ENCODE data around the gene RABEP1. TPM values are rescaled to one million over a fixed set of nuclear protein-coding genes. Genes with fewer than 3 reads are reported as not detected.
A peak's percentile ranks its signal among the peaks of the same experiment; 100 is the strongest.

Gene RABEP1
- total RNA-seq, 2 donors from 2014 or later: 38.9 to 54.7 TPM

DNA sequence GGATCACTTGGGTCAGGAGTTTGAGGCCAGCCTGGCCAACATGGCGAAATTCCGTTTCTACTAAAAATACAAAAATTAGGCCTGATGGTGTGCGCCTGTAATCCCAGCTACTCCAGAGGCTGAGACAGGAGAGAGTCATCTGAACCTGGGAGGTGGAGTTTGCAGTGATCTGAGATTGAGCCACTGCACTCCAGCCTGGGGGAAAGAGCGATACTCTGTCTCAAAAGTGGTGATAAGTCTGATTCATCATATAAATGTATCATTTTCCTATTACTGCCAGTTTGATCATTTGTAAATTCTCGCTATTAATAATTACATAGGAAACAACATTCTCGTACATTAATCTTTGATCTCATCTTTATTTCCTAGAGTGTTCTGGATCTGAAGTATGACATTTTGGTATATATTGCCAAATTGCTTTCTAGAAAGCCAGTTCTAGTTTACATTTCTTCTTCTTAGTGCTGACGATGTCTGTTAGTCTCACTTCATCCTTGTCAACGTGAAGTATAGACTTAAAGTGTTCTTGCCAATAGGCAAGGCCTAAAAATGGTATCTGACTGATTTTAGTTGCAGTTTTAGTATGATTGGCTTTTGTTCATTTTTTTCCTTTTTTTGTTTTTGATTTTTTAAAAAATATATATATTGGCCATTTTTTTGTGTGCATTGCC is 9.7 kb downstream of the RABEP1 start:
- DNase-seq (ENCODE audit: low spot score): no peak
- Histone ChIP-seq H3K27ac (no peak overlapping the region), H3K36me3 (no peaks in the 10 kb centered on the region), H3K27me3 (replicated peaks; ENCODE audit: insufficient read depth) (no peaks in the 10 kb centered on the region), H3K4me3 (no peak overlapping the region), H3K4me1 (replicated peaks) (no peaks in the 10 kb centered on the region), H3K9me3 (no peaks in the 10 kb centered on the region)
- intact Hi-C loops (cut with DNase I): no loop called here
- 74% methylated on average over 8 of the region's 8 CpGs for WGBS
- TF ChIP-seq POLR2AphosphoS5 (IDR thresholded peaks at IDR 0.05) (no peak), POLR2A (IDR thresholded peaks at IDR 0.05) (no peak)
- TF ChIP-seq, protein P1, sequence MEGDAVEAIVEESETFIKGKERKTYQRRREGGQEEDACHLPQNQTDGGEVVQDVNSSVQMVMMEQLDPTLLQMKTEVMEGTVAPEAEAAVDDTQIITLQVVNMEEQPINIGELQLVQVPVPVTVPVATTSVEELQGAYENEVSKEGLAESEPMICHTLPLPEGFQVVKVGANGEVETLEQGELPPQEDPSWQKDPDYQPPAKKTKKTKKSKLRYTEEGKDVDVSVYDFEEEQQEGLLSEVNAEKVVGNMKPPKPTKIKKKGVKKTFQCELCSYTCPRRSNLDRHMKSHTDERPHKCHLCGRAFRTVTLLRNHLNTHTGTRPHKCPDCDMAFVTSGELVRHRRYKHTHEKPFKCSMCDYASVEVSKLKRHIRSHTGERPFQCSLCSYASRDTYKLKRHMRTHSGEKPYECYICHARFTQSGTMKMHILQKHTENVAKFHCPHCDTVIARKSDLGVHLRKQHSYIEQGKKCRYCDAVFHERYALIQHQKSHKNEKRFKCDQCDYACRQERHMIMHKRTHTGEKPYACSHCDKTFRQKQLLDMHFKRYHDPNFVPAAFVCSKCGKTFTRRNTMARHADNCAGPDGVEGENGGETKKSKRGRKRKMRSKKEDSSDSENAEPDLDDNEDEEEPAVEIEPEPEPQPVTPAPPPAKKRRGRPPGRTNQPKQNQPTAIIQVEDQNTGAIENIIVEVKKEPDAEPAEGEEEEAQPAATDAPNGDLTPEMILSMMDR (IDR thresholded peaks at IDR 0.05): no peak

DNA sequence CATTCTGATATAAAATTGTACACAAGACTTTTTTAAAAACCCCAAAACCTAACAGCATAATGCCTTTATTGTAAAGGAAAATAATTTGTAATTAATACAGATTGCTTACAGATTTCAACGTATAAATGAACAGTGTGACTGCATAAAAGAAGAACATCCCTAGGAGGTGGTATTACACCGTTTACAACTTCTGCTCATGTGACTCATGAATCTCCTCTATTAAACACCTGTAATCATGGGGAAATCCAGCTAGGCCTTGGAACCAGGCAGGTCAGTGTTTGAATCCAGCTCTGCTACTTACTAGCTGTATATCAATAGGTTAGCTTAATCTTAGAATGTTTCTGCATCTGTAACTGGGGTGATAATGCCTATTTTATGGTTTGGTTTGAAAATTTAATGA is 15.2 kb downstream of the RABEP1 start:
- Histone ChIP-seq H3K36me3 (no peaks in the 10 kb centered on the region), H3K9me3 (no peaks in the 10 kb centered on the region), H3K4me1 (replicated peaks) (no peaks in the 10 kb centered on the region), H3K4me3 (no peak overlapping the region), H3K27me3 (replicated peaks; ENCODE audit: insufficient read depth) (no peaks in the 10 kb centered on the region), H3K27ac (peak overlapping the region in 1 of 2 donors; percentile 37)
- intact Hi-C loops (cut with DNase I): no loop called here
- TF ChIP-seq POLR2A (IDR thresholded peaks at IDR 0.05): no peak
- TF ChIP-seq, protein P1 (IDR thresholded peaks at IDR 0.05): no peak
- no peak for TF ChIP-seq POLR2AphosphoS5 (IDR thresholded peaks at IDR 0.05)
- DNase-seq (ENCODE audit: low spot score): no peak
- 64% methylated on average over 2 of the region's 2 CpGs for WGBS

DNA sequence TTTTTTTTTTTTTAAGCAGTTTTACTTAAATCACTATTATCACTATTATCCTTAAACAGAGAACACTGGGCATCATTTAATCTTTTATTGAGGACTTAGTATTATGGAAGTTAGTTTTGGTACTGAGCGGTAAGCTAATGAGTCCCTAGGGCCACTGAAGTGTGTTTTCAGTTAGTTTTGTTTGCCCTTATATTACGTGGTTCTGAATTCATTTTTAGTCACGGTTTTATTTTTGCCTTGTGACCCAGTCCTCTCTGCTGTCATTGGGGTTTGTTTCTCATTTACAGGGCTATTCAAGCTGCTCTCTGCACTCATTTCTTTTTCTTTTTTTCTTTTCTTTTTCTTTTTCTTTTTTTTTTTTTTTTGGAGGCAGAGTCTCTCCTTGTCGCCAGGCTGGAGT is 17.3 kb downstream of the RABEP1 start:
- intact Hi-C loops (cut with DNase I): no loop called here
- Histone ChIP-seq H3K9me3 (no peaks in the 10 kb centered on the region), H3K4me1 (replicated peaks) (no peaks in the 10 kb centered on the region), H3K27ac (no peak overlapping the region), H3K36me3 (no peaks in the 10 kb centered on the region), H3K4me3 (no peak overlapping the region), H3K27me3 (replicated peaks; ENCODE audit: insufficient read depth) (no peaks in the 10 kb centered on the region)
- TF ChIP-seq POLR2A (IDR thresholded peaks at IDR 0.05): no peak
- TF ChIP-seq, protein P1 (IDR thresholded peaks at IDR 0.05): no peak
- no peak for TF ChIP-seq POLR2AphosphoS5 (IDR thresholded peaks at IDR 0.05)
- 61% methylated on average over 4 of the region's 4 CpGs for WGBS
- DNase-seq (ENCODE audit: low spot score): no peak

DNA sequence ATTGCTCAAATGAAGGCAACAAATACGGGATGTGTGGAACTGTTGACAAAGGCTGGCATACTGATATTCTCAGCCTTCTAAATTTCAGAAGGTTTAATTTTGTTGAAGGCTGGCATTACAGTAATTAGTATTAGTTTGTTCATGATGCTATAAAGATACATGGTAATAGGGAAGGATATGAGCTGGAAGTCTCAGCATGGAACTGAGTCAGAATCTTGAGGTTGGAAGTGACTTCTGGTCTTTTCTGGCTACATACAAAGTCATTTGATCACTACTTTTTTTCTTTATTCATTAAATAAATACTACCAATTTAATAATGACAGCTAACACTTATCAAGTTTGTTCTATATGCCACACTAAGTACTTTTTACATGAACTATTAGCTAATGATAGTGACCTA is 22.6 kb downstream of the RABEP1 start:
- no peak for DNase-seq (ENCODE audit: low spot score)
- no peaks in the 10 kb centered on the region for H3K9me3 ChIP-seq
- no peak for TF ChIP-seq POLR2A (IDR thresholded peaks at IDR 0.05)
- no peak for TF ChIP-seq POLR2AphosphoS5 (IDR thresholded peaks at IDR 0.05)
- TF ChIP-seq, protein P1 (IDR thresholded peaks at IDR 0.05): no peak
- no peak overlapping the region for H3K4me3 ChIP-seq
- peaks cover 10% of the 10 kb centered on the region for H3K4me1 ChIP-seq (replicated peaks)
- H3K27ac ChIP-seq: no peak overlapping the region
- no peaks in the 10 kb centered on the region for H3K36me3 ChIP-seq
- WGBS: 98% methylated on average over 1 of the region's 1 CpG
- intact Hi-C loops (cut with DNase I): loop anchor here (5.0 kb wide), 1 partner anchor 1747 kb away; the partner anchor contains the start of gene TRPV3
- no peaks in the 10 kb centered on the region for H3K27me3 ChIP-seq (replicated peaks; ENCODE audit: insufficient read depth)

DNA sequence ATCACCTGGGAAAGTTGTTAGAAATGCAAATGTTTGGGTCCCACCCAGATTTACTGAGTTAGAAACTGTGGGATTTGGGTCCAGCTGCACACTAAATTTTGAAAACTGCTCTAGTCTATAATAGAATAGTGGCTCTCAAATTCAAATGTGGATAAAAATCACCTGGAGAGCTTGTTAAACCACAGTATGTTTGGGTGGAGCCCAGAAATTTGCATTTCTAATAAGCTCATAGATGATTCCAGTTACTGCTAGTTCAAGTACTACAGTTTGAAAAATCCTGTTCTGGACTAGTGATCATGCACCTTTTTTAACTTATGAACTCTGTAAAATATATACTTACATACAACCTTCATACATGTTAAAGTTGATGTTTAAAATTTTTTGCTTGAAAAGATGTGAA is 27.8 kb downstream of the RABEP1 start:
- intact Hi-C loops (cut with DNase I): loop anchor here (5.0 kb wide), 1 partner anchor 1753 kb away; the partner anchor contains the start of gene TRPV3
- TF ChIP-seq POLR2AphosphoS5 (IDR thresholded peaks at IDR 0.05) (no peak), POLR2A (IDR thresholded peaks at IDR 0.05) (no peak)
- TF ChIP-seq, protein P1 (IDR thresholded peaks at IDR 0.05): no peak
- Histone ChIP-seq H3K4me1 (replicated peaks) (peaks cover 10% of the 10 kb centered on the region), H3K4me3 (no peak overlapping the region), H3K36me3 (no peaks in the 10 kb centered on the region), H3K27ac (no peak overlapping the region), H3K27me3 (replicated peaks; ENCODE audit: insufficient read depth) (no peaks in the 10 kb centered on the region), H3K9me3 (no peaks in the 10 kb centered on the region)
- DNase-seq (ENCODE audit: low spot score): no peak

Data from prostate gland (tissue), 2 donors.